ENCODE measurements around the gene YTHDF1.

DNA sequence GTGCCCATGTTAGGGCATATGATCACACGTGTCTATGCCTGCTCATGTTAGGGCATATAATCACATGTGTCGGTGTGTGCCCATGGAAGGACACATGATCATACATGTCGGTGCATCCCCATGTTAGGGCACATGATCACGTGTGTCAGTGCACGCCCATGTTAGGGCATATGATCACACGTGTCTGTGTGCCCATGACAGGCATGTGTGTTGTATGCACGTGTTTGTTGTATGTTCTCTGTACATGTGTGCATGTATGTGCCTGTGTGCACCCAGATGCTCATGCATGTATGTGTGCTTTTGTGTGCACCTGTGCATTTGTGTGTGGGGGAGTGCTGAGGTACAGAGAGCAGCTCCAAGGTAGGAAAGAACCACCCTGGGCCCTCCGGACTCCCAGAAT, 29.8 kb downstream of the YTHDF1 start:
- TF ChIP-seq KLF7 (tag by site-specific recombination; IDR thresholded peaks at IDR 0.05; ENCODE audit: borderline replicate concordance): no peak
- TF ChIP-seq, protein P1, sequence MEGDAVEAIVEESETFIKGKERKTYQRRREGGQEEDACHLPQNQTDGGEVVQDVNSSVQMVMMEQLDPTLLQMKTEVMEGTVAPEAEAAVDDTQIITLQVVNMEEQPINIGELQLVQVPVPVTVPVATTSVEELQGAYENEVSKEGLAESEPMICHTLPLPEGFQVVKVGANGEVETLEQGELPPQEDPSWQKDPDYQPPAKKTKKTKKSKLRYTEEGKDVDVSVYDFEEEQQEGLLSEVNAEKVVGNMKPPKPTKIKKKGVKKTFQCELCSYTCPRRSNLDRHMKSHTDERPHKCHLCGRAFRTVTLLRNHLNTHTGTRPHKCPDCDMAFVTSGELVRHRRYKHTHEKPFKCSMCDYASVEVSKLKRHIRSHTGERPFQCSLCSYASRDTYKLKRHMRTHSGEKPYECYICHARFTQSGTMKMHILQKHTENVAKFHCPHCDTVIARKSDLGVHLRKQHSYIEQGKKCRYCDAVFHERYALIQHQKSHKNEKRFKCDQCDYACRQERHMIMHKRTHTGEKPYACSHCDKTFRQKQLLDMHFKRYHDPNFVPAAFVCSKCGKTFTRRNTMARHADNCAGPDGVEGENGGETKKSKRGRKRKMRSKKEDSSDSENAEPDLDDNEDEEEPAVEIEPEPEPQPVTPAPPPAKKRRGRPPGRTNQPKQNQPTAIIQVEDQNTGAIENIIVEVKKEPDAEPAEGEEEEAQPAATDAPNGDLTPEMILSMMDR (tag by site-specific recombination; IDR thresholded peaks at IDR 0.05): no peak
- TF ChIP-seq, protein P2, sequence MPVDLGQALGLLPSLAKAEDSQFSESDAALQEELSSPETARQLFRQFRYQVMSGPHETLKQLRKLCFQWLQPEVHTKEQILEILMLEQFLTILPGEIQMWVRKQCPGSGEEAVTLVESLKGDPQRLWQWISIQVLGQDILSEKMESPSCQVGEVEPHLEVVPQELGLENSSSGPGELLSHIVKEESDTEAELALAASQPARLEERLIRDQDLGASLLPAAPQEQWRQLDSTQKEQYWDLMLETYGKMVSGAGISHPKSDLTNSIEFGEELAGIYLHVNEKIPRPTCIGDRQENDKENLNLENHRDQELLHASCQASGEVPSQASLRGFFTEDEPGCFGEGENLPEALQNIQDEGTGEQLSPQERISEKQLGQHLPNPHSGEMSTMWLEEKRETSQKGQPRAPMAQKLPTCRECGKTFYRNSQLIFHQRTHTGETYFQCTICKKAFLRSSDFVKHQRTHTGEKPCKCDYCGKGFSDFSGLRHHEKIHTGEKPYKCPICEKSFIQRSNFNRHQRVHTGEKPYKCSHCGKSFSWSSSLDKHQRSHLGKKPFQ (tag by site-specific recombination; IDR thresholded peaks at IDR 0.05): no peak
- TF ChIP-seq, protein P3, sequence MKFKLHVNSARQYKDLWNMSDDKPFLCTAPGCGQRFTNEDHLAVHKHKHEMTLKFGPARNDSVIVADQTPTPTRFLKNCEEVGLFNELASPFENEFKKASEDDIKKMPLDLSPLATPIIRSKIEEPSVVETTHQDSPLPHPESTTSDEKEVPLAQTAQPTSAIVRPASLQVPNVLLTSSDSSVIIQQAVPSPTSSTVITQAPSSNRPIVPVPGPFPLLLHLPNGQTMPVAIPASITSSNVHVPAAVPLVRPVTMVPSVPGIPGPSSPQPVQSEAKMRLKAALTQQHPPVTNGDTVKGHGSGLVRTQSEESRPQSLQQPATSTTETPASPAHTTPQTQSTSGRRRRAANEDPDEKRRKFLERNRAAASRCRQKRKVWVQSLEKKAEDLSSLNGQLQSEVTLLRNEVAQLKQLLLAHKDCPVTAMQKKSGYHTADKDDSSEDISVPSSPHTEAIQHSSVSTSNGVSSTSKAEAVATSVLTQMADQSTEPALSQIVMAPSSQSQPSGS (tag by site-specific recombination; IDR thresholded peaks at IDR 0.05; ENCODE audit: low read depth): no peak
